Fibroblast of the conjunctiva (primary cell): ENCODE data around the gene FAM222A.

Experiments
- DNase-seq: peaks from one replicate; pipeline ENCODE4 v3.0.0-alpha.2; 2010; ENCODE audit warnings: low read depth

FAM222A gene

DNA sequence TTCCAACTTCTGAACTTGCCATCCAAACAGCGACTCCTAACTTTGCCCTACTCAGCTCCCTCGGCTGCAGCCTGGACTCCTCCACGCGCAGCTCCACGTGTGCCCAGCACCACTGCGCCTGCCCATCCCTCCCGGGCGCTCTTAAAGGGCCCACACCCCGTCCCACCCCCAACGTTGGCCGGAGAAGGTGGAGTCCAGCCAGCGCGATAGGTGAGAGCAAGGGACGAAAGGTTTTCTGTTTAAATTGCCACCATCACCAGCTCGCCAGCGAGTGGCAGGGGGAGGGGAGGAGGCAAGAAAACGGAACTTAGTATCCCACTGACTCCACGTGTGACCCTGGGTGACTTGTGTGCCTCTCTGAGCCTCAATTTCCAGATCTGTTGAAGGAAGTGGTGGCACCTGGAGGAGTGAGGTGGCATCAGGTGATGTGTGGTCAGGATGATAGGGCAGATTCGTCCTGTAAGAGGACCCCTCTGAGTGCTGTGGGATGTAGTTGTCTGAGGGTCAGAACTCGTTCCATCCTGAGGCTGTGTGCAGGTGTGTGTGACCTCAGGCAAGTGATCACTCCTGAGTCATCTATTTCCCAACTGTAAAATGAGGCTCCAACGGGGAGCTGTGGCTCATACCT lies 59.9 kb downstream of the FAM222A start:
- no peak for DNase-seq

DNA sequence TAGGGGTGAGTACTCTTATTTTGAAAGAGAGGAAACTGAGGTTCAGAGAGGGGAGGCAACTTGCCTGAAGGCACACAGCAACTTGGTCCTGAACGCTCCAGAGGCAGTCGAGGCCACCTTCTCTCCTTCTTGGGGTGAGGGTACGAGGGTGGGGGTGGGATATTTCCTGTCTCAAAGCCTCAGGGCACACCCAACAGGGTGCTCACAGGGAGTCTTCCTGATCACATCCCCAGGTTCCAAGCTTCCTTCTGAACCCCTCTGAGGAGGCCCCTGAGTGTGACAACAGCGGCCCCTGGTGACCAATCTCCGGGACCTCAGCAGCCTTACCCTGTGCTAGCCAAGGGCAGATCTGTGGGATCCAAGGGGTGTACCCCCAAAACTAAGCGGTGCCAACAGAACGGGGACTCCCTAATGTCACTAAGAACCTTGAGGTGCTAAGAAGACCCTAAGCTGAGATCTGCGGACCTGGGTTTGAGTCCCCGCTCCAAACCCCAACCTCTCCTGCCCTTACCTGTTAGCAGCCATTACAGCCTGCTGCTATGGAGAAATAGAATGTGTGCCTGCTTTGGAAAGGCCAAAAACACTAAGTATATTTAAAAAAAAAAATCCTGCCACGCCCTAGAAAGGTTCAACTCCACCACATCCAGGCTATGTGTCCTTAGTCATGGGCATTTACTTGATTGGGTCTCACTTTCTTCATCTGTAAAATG lies 61.7 kb downstream of the FAM222A start:
- peak; percentile 40 for DNase-seq

DNA sequence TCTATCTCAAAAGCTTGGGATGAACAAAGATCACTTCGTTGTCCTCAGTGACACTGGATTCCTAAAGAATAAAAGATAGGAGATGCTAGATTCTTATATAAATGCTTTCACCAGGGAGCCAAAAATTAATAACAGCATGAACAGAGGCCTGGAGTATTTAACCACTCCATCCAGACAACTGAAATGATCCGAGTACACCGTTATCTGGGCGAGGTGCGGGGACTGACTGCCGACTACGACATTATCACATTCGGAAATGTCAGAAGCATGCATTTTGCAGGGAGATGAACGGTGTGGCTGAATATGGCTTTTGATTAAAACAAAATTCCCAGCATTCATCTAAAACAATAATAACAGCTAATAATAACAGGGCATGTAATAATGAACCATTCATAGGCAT lies 63.0 kb downstream of the FAM222A start:
- no peak for DNase-seq

DNA sequence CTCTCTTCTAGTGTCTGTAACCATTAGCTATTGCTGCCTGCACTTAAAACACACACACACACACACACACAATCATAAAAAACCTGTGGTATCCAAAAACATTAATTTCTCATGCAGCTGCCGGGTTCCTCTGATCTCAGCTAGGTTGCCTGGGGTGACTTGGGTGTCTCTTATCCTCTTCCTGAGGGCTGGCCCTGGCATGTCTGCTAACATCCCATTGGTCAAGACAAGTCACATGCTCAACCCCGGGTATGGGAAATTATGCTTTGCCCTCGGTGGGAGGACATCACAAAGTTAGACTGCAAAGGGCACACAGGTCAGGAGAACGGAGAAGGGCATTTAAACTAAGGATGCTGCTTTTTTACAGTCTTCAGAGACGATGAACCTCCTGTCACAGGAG lies 63.9 kb downstream of the FAM222A start:
- DNase-seq: no peak

DNA sequence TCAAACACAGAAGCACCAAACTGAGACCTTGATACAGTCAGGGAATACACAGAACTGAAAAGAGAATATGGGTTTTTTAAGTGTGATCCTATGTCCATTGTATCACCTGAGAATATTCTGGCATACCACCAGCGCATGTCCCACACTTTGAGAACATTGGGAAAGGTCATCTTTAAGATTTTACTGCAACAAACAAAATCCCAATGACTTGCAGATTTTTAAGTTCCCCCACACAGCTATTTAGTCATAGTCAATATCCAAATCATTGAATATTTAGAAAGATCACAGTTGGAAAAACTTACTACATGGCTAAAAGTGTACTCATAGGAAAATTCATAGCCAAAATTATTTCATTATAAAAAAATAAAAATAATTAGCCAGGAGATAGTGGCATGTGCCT lies 65.1 kb downstream of the FAM222A start:
- DNase-seq: no peak

DNA sequence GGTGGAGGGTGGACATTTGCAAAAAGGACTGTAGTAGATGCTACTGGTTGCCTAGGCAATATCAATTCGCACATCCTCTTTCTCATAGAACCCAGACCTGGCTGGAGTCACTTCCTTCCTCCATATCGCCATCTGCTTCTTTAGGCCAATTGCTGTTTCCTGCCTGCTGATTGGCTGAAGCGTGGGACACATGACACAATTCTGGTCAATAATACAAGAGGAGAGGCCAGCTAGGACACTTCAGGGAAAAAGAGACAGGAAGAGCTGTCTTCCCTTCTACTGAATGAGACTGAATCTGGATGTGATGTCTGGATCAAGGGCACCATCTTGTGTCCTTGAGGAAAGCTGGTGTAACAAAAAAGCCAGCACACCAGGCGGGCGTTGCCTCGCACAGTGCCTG lies 65.8 kb downstream of the FAM222A start:
- DNase-seq: no peak

DNA sequence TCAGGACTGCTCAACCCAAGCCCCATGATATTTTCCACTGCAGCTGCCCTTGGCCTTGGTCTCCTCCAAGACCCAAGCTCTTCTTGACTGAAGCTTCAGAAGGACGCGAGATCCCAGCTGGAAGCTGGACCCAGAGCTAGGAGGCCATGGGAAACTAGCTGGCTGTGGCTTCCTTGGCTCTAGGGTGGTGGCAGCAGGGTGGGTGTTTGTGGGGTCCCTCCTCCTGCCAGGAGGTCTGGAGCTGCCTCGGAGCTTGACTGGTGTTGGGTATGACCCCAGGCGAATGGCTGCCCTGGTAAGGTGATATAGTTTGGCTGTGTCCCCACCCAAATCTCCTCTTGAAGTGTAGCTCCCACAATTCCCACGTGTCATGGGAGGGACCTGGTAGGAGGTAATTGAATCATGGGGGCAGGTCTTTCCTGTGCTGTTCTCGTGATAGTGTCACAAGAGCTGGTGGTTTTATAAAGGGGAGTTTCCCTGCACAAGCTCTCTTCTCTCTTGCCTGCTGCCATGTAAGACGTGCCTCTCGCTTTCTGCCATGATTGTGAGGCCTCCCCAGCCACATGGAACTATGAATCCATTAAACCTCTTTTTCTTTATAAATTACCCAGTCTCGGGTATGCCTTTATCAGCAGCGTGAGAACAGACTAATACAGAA lies 68.2 kb downstream of the FAM222A start:
- DNase-seq: no peak

DNA sequence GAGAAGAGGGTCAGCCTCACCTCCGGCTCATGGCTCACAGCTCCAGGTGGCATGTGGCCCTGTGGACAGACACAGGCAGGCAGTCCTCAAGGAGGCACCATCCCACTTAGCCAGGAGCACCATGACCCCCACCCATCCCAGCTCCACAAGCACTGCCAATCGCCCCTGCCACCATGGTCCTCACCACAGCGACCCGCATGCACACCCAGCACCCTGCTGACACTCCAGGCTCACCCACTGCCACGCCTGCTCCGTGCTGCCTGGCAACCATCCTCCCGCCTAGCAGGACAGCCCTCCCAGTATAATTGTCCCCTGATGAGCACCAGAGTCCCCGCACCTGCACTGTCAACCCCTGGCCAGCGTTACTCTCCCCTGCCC lies 68.7 kb downstream of the FAM222A start:
- no peak for DNase-seq

DNA sequence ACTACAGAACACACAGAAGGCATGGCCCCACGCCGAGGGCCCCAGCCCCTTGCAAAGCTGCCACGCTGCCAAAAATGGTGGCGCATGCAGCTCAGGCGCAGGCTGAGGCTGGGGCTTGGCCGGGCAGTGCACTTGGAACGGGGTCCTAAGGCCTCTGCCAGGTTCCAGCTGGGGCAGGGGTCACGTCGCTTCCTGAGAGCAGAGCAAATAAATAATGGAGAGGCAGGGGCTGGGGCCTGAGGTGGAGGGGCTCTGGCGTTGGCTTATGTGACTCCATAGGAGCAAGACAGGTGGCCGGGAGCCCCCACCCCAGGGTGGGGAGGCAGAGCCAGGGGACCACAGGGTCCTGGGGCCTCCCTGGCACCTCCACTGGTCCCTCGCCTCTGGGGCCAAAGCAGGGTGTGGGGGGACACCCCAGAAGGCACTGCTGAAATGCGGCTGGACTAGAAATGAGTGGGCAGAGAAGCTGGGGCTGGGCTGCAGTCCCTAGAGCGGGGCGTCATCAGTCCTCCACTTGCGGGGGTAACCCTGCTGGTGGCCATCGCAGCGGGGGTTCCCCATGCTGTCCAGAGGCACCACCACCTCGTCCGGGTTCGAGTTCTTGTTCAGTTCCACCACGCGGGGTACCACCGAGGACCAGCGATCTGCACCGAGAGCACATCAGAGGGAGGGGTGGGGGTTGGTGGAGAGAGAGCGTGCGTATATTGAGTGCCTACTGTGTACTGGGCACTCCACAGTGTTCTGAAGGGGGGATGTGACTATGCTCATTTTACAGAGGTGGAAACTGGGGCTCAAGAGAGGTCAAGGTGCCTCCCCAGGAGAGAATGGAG lies 69.7 kb downstream of the FAM222A start:
- no peak for DNase-seq

DNA sequence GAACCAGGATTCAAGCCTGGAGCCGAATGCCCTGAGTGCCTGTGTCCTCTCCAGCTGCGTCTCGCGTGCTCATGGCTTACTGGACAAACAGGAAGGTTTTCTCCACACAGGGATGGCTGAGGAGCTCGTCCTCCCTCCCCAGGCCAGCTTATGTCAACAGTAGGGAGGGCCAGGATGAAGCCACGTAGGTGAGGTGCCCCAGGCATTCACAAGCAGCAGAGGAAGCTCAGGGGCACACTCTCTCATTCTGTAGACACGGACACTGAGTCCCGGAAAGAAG lies 70.3 kb downstream of the FAM222A start:
- no peak for DNase-seq

DNA sequence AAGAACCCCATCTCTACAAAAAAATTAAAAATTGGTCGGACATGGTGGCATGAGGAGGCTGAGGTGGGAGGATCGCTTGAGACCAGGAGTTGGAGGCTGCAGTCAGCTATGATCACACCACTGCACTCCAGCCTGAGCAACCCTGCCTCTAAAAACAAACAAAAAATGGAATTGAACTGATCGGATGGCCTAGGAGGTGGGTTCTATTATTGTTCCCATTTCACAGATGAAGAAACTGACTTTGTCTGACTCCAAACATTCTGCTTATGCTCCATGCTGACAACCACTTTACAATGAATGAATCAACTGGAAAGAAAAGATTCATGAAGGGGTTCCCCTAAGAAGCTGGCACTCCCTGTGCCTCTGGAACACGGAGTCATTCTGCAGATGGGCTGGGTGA lies 72.2 kb downstream of the FAM222A start:
- no peak for DNase-seq

DNA sequence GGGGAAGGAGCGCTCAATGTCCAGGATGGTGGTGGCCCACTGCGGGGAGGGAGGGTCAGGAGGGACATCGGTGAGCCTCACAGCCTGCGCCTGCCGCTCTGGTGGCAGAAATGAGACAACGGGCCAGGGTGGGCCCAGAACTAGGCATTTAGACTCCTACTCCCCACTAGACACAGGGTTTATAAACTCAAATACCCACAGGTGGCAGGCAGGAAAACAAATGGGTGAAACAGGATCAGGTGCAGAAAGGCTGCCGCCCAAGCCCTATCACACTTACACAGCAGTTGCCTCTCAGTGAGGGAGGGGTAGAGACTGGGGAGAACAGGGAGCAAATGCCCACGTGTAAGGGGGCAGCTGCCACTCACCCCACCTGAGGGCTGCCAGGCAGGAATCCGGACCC lies 73.2 kb downstream of the FAM222A start:
- no peak for DNase-seq

DNA sequence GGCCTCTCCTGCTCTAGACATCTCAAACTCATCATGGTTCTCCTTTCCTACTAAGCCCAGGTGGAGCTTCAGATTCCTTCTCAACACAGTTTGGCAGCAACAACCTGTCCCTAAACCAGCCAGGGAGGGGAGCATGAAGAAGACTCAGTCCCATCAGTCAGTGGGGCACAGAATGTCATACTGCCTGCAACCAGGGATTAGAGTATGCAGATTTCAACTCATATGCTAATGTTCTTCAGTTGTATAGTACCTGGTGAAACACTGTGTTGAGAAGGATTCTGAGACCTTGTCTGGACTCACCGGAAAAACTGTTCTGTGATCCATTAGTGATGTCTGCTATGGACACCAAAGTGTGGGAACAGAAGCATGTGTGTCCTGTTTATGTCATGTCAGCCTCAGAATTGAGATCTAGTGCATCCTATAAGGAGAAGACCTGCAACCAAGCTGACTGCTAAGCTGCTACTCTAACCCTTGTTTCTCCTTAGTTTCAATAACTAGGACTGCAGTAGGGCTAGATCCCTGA lies 76.0 kb downstream of the FAM222A start:
- DNase-seq: no peak

DNA sequence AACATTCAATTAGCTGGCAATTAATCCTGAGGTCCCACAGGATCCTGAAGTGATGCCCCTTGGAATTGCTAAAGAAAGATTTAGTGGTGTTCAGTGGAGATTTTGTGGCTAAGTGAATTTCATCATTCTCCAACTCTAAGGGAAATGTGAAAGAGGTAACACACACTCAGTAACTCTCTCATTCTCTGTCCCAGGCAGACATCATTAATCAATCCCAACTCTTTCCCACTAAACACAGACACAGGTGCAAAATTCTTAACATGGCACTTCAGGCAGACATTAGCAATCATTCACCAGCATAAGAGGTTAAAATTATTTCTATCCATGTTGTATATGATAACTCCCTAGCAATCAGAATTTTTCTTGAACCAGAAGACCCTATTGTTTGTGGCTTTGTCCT lies 79.4 kb downstream of the FAM222A start:
- no peak for DNase-seq

DNA sequence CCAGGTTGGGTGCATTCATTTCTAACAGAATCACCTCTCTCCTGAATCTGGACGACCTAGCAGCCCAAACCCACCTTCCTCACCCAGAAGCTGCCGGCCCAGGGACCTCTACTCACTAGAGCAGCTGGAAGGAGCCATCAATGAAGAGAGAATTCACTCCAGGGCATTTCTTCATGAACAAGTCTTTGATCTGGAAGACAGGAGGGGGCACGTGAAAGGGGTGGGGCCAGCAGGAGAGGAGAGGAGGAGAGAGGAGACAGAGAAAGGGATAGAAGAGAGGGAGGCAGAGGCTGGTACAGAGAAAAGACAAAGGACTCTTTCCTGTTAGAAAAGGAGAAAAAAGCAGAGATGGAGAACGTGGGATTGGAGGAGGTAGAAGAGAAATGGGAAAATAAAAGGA lies 79.8 kb downstream of the FAM222A start:
- no peak for DNase-seq

DNA sequence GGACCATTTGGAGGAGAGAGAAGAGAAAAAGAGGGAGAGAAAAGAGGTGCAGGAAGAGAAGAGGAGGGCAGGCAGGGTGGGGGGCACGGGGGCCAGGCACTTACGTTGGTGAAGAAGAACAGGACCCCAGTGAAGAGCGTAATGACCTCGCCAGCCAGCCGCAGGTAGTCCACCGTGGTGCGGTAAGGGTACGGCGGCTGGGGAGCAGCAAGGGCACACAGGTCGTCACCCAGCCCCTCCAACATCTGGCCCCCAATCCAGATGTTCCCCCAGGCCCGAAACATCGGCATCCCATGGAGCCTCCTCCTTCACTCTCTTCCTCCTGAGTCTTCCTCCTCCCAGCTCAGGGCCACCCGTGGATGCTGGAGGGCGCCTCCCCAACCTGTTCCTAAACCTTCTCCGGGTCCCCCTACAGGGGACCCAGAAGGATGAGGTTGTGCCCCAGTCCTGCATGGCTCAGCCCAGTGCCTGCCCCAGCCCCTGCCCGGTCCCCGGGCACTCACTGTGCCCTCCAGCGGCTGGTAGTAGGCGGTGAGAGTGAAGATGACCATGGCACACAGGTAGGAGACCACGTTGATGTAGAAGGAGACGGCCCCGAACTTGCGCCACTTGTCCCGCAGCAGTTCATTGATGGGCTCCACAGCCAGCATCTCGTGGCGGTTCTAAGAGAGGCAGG lies 80.3 kb downstream of the FAM222A start:
- DNase-seq: no peak

DNA sequence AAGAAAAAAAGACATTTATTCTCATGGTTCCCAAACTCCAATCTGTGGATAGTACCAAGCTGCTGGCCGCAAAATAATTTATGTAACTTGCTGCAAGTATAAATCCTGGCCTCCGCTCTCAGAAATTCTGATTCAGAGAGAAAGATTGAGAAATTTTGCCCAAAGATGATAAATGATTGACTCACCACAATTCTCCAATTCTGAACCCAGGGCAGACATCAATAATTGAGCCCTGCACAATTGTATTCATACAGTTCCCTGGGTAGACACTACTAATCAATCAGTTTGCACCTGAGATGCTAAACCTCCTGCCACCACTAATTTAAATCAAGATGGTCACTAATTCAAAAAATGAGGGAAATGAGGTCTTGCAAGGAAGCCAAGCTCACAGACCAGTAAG lies 81.4 kb downstream of the FAM222A start:
- DNase-seq: no peak

DNA sequence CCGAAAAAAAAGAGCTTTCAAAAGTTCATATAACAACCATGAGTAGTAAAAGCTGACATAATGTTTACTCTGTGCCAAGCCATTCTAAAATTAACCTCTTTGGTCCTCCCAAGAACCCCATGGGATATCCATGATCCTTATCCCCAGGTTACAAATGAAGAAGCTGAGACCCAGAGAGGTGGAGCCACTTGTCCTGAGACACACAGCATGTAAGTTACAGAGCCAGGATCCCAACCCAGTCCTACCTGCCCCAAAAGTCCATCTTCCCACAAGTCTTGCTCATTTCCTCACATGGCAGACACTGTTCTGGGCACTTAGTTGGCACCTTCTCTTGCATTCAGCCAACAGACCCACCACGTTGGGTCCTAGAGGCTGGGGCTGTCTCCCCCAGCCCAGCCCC lies 82.4 kb downstream of the FAM222A start:
- DNase-seq: no peak

DNA sequence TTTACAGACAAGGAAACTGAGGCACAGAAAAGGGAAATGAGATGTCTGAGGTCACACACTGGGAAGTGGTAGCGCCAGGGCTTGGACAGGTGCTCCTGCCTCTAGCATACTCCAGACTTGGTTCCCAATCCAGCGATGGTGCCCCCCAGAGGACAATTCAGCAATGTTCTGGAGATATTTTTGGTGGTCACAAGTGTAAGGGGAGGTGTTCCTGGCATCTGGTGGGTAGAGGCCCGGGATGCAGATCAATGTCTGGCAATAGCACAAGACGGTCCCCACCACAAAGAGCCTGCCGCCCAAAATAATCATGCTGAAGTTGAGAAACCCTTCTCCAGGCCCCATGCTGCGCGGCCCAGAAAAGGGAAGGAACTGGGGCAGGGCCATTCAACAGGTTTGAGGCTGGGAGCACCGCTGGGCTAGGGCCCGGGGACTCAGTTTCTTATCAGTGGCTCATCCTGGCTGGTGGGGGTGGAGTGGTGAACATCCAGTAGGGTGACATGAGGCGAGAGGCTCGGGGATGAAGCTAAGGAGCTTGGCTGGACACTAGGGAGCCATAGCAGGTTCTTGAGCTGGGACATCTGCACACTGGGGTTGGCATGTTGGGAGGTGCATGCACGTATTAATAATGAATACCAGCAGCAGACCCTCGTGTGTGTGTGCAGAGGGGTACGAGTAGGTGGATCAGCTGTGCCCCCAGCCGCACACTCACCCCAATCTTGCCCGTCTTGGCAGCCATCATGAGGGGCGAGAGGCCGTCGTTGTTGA lies 84.5 kb downstream of the FAM222A start:
- no peak for DNase-seq

DNA sequence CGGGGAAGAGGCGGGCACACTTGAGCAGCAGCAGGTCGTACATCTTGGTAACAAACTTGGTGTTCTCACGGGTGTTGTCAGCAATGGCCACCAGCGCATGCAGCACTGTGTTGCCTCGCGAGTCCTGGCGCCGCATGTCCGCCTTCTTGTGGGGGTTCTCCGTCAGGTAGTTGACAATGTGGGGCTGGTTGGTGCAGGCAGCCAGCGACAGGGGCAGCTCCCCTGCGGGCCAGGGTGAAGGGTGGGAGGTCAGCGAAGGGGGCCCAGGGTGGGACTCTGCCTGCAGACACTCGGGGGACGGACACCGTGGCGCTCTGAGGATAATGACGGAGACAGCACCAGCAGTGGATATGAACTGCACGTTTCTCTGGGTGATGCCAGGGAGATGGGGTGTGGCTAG lies 85.1 kb downstream of the FAM222A start:
- no peak for DNase-seq

DNA sequence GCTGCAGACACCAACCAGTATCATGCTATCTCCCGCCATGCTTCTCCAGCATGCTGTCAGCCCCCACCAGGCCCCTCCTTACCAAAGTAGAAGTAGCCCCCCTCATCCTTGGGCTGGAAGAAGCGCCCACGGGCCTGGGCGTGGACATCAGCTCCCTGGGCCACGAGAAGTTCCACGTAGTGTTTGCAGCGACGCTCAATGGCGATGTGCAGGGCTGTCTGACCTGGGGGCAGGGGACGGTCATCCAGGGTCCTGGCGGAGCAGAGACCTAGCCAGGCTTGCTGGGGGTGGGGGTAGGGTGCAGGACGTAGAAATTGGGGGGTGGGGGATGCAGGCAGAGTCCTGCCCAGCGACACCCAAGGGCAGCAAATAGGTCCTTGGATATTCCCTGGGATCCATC lies 86.9 kb downstream of the FAM222A start:
- no peak for DNase-seq
